Liver (tissue), 9 donors: Measurements from ENCODE around the gene MED23. TPM values are rescaled to one million over a fixed set of nuclear protein-coding genes. Genes with fewer than 3 reads are reported as not detected.

Source experiments
- DNase-seq: peaks from one replicate; pipeline ENCODE4 v3.0.0-alpha.2; 2017; ENCODE audit warnings: low spot score
- H3K27ac ChIP-seq, 2 donors: one replicate each; pipeline ENCODE4 v1.7.0; 2013; ENCODE audit warnings: inconsistent platforms in 2 of 2, low read length in 2 of 2, control low read depth in 1 of 2, low read depth in 1 of 2, mild to moderate bottlenecking in 1 of 2
- H3K27me3 ChIP-seq, 4 donors: one replicate each; pipeline versions ENCODE4 v1.6.1 to v1.7.0; 2013; ENCODE audit warnings: low read length in 3 of 4, inconsistent platforms in 1 of 4, mild to moderate bottlenecking in 1 of 4, moderate library complexity in 1 of 4; ENCODE audit not compliant: control insufficient read depth in 4 of 4, insufficient read depth in 4 of 4
- H3K36me3 ChIP-seq, 4 donors: one replicate each; pipeline versions ENCODE4 v1.6.1 to v1.7.0; 2013; ENCODE audit warnings: low read length in 3 of 4, mild to moderate bottlenecking in 3 of 4, low read depth in 1 of 4, moderate library complexity in 1 of 4; ENCODE audit not compliant: control insufficient read depth in 4 of 4, insufficient read depth in 3 of 4
- H3K4me1 ChIP-seq, 4 donors: one replicate each; pipeline versions ENCODE4 v1.6.1 to v1.7.0; 2013; ENCODE audit warnings: low read length in 3 of 4, mild to moderate bottlenecking in 3 of 4, moderate library complexity in 1 of 4; ENCODE audit not compliant: control insufficient read depth in 4 of 4, insufficient read depth in 4 of 4
- H3K4me3 ChIP-seq, 3 donors: one replicate each; pipeline versions ENCODE4 v1.6.1 to v1.7.0; 2013; ENCODE audit warnings: low read length in 3 of 3, control low read depth in 1 of 3, low read depth in 1 of 3, mild to moderate bottlenecking in 1 of 3
- H3K9ac ChIP-seq, 2 donors: one replicate each; pipeline ENCODE4 v1.7.0; 2013; ENCODE audit warnings: low read length in 2 of 2, mild to moderate bottlenecking in 2 of 2, moderate library complexity in 2 of 2, control low read depth in 1 of 2, low read depth in 1 of 2
- H3K9me3 ChIP-seq, 4 donors: one replicate each; pipeline versions ENCODE4 v1.6.1 to v1.7.0; 2013; ENCODE audit warnings: low read length in 3 of 4; ENCODE audit not compliant: control insufficient read depth in 4 of 4
- ATF3 ChIP-seq: IDR thresholded peaks from 2 replicates; pipeline ENCODE4 v1.6.1; 2016; ENCODE audit warnings: antibody characterized with exemption
- EGR1 ChIP-seq, 2 donors: IDR thresholded peaks; 2 replicates each; pipeline ENCODE4 v1.6.1; 2016 to 2018; ENCODE audit warnings: antibody characterized with exemption in 2 of 2, low read depth in 2 of 2
- FOXA1 ChIP-seq: IDR thresholded peaks from 2 replicates; pipeline ENCODE4 v1.6.1; 2016; ENCODE audit warnings: antibody characterized with exemption
- FOXA2 ChIP-seq: IDR thresholded peaks from 2 replicates; pipeline ENCODE4 v1.6.1; 2016; ENCODE audit warnings: antibody characterized with exemption
- HNF4G ChIP-seq: IDR thresholded peaks from 2 replicates; pipeline ENCODE4 v1.6.1; 2016; ENCODE audit warnings: antibody characterized with exemption
- JUND ChIP-seq, 2 donors: IDR thresholded peaks; 2 replicates each; pipeline ENCODE4 v1.6.1; 2016; ENCODE audit warnings: antibody characterized with exemption in 2 of 2
- MAX ChIP-seq: IDR thresholded peaks from 2 replicates; pipeline ENCODE4 v1.6.1; 2016; ENCODE audit warnings: antibody characterized with exemption
- NR2F2 ChIP-seq: IDR thresholded peaks from 2 replicates; pipeline ENCODE4 v1.6.1; 2016; ENCODE audit warnings: antibody characterized with exemption
- RXRA ChIP-seq, 2 donors: IDR thresholded peaks; 2 replicates each; pipeline ENCODE4 v1.6.1; 2017 to 2018; ENCODE audit warnings: antibody characterized with exemption in 2 of 2, mild to moderate bottlenecking in 1 of 2
- TAF1 ChIP-seq: conservative IDR thresholded peaks from 2 replicates; pipeline ENCODE4 v1.6.1; 2016; ENCODE audit warnings: antibody characterized with exemption, mild to moderate bottlenecking
- YY1 ChIP-seq: IDR thresholded peaks from 2 replicates; pipeline ENCODE4 v1.6.1; 2016; ENCODE audit warnings: antibody characterized with exemption, mild to moderate bottlenecking
- WGBS: extraction: QIAGEN DNeasy Blood & Tissue Kit; methylation state at CpG from one replicate; pipeline ENCODE4 v1.1.7; 2013; 5-methylcytosine and 5-hydroxymethylcytosine counted together
- polyA plus RNA-seq, 2 donors: library from polyadenylated mRNA; stranded (reverse) in 1 of 2; unstranded in 1 of 2; fragments of 200-250 nt in 1 of 2; fragments of >200 nt in 1 of 2; fragmentation: Nextera tagmentation in 1 of 2; extraction: Ambion mirVana in 1 of 2; gene quantifications; one replicate each; pipeline versions ENCODE4 v1.2.1 to v1.2.3, GENCODE V29; 2013 to 2015
- total RNA-seq, 2 donors: library from RNA; depleted of rRNA; stranded (reverse); fragments of >200 nt; gene quantifications; one replicate each; pipeline ENCODE4 v1.2.3, GENCODE V29; 2014
- TF ChIP-seq, protein P1 (sequence below): fragments of 150-350 bp; IDR thresholded peaks from 2 replicates; pipeline ENCODE4 v1.5.1; 2017; ENCODE audit warnings: improper control_type of control experiment, low read depth, low read length; ENCODE audit not compliant: missing input control
- donor health status: healthy.
- donor health status: healthy.
- donor health status: healthy.
- donor health status: healthy.
- donor health status: healthy.

MED23 gene
- total and polyA plus RNA-seq, 4 donors = 3.9 to 17.3 (median 13.4) TPM

DNA sequence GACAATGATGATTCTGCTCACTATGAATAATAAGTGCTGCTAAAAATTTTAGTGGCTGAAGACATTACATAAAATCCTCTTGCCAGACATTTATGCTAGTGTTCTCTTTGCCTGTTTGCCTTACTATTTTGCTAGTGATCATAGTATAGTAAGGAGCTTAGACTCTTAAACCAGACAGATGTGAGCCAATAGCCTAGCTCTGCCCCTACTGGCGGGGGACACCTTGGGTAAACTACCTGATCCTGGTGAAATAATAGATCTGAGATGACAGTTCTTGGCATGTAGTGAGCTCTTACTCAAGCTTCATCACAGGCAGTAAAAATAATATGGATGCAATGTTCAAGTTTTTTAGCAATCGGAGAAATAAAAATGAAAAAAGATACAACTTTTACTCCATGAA, 27.9 kb upstream of the MED23 start:
- H3K4me3 ChIP-seq = no peak overlapping the region
- peaks cover 3 to 9% (median 6%) of the 10 kb centered on the region in 4 donors for H3K4me1 ChIP-seq
- H3K9me3 ChIP-seq = no peaks in the 10 kb centered on the region
- H3K36me3 ChIP-seq = no peaks in the 10 kb centered on the region
- DNase-seq = no peak
- no peak overlapping the region for H3K9ac ChIP-seq
- no peak overlapping the region for H3K27ac ChIP-seq
- H3K27me3 ChIP-seq = no peaks in the 10 kb centered on the region
- 96% methylated on average over 2 of the region's 2 CpGs for WGBS
- no peak for TF ChIP-seq FOXA2

- Histone ChIP-seq H3K27ac (no peak overlapping the region), H3K27me3 (no peaks in the 10 kb centered on the region), H3K9ac (no peak overlapping the region), H3K36me3 (no peaks in the 10 kb centered on the region), H3K9me3 (no peaks in the 10 kb centered on the region), H3K4me3 (no peak overlapping the region), H3K4me1 (peaks cover 3 to 9% (median 6%) of the 10 kb centered on the region in 4 donors)
- TF ChIP-seq, protein P1, sequence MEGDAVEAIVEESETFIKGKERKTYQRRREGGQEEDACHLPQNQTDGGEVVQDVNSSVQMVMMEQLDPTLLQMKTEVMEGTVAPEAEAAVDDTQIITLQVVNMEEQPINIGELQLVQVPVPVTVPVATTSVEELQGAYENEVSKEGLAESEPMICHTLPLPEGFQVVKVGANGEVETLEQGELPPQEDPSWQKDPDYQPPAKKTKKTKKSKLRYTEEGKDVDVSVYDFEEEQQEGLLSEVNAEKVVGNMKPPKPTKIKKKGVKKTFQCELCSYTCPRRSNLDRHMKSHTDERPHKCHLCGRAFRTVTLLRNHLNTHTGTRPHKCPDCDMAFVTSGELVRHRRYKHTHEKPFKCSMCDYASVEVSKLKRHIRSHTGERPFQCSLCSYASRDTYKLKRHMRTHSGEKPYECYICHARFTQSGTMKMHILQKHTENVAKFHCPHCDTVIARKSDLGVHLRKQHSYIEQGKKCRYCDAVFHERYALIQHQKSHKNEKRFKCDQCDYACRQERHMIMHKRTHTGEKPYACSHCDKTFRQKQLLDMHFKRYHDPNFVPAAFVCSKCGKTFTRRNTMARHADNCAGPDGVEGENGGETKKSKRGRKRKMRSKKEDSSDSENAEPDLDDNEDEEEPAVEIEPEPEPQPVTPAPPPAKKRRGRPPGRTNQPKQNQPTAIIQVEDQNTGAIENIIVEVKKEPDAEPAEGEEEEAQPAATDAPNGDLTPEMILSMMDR = no peak
- TF ChIP-seq RXRA (IDR thresholded peaks at IDR 0.05) (no peak), ATF3 (no peak), HNF4G (no peak), EGR1 (IDR thresholded peaks at IDR 0.05; ENCODE audit: low read depth in 2 of 2) (no peak), JUND (IDR thresholded peaks at IDR 0.05) (no peak), YY1 (no peak), MAX (no peak), FOXA1 (no peak)
- DNase-seq = no peak
- WGBS = 93% methylated on average over 3 of the region's 3 CpGs
Observed at GRCh38 chr6:131655387-131655786, 27.3 kb upstream of the MED23 start.

DNA sequence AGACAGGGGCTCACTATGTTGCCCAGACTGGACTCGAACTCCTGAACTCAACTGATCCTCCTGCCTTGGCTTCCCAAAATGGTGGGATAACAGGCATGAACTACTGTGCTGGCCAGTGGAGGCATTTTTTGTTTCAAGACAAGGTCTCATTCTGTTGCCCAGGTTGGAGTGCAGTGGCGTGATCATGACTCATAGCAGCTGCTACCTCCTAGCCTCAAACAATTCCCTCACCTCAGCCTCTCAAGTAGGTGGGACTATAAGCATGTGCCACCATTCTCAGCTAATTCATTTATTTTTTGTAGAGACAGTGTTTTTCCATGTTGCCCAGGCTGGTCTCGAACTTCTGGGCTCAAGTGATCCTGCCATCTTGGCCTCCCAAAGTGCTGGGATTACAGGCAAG, 26.3 kb upstream of the MED23 start:
- WGBS = 96% methylated on average over 3 of the region's 3 CpGs
- TF ChIP-seq NR2F2 (no peak), JUND (IDR thresholded peaks at IDR 0.05) (no peak), RXRA (IDR thresholded peaks at IDR 0.05) (no peak)
- no peak for DNase-seq
- H3K9ac ChIP-seq = no peak overlapping the region
- H3K27ac ChIP-seq = no peak overlapping the region
- no peaks in the 10 kb centered on the region for H3K36me3 ChIP-seq
- no peak overlapping the region for H3K4me3 ChIP-seq
- no peaks in the 10 kb centered on the region for H3K27me3 ChIP-seq
- peaks cover 3 to 9% (median 6%) of the 10 kb centered on the region in 4 donors for H3K4me1 ChIP-seq
- H3K9me3 ChIP-seq = no peaks in the 10 kb centered on the region

DNA sequence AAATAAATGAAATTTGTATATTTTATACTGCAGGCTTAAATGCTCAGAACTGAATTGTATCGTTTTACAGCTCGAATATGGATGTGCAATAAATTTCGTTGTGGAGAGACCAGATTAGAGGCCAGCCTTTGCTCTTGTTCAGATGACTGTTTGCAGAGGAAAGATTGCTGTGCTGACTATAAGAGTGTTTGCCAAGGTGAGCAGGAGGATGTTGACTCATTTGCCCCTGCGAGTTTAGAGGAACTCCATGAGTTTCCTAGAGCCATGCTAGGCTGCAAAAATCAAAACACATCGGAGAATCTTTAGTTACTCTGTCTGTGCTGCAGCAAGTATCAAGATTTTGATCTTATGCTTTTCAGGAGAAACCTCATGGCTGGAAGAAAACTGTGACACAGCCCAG, 24.4 kb upstream of the MED23 start:
- no peaks in the 10 kb centered on the region for H3K9me3 ChIP-seq
- WGBS = 75% methylated on average over 5 of the region's 5 CpGs
- H3K27me3 ChIP-seq = no peaks in the 10 kb centered on the region
- H3K36me3 ChIP-seq = no peaks in the 10 kb centered on the region
- H3K4me1 ChIP-seq = peaks cover 3 to 9% (median 6%) of the 10 kb centered on the region in 4 donors
- no peak overlapping the region for H3K4me3 ChIP-seq
- DNase-seq = no peak
- H3K9ac ChIP-seq = no peak overlapping the region
- TF ChIP-seq RXRA (IDR thresholded peaks at IDR 0.05) (no peak), ATF3 (no peak), TAF1 (no peak), MAX (no peak), NR2F2 (no peak), FOXA1 (no peak), FOXA2 (no peak)
- no peak overlapping the region for H3K27ac ChIP-seq
